Measurements from ENCODE around the gene MAST1.
"Not testable (repeated sequence)": the region's sequence is repeated elsewhere in the genome, so short reads cannot be mapped to it uniquely, and the experiment has no call there.

The MAST1 gene

DNA sequence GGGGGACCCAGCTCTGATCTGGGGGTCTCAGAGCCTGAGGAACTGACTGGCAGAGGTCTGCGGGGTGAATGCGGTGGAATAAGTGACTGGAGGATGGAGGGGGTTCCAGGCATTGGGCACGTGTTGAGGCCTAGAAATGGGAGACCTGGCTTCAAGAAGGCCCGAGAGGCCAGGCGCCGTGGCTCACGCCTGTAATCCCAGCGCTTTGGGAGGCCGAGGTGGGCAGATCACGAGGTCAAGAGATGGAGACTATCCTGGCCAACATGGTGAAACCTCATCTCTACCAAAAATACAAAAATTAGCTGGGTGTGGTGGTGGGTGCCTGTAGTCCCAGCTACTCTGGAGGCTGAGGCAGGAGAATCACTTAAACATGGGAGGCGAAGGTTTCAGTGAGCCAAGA is 20.5 kb upstream of the MAST1 start:
- not testable (repeated sequence) for H3K27ac Mint-ChIP-seq; H3K9me3 Mint-ChIP-seq; H3K27me3 Mint-ChIP-seq (ENCODE audit: low read depth); H3K36me3 Mint-ChIP-seq (ENCODE audit: low read depth); H3K4me1 Mint-ChIP-seq (ENCODE audit: low read depth); H3K4me3 Mint-ChIP-seq

DNA sequence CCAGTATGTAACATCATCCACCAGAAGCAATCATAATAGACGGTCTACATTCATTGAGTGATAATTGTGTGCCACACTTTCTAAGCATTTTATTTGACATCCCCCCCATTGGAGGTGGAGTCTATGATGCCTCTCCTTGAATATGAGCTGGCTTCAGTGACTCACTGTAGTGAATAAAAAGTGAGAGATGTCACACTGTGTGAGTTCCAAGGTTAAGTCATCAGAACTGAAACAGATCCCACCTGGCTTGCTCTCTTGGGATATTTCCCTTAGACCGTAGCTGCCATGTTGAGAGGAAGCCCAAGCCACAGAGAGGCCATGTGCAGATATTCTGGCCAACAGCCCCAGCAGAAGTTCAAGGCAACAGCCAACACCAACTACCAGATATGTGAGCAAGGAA is 16.6 kb upstream of the MAST1 start:
- H3K4me3 Mint-ChIP-seq, result no peak overlapping the region
- H3K9me3 Mint-ChIP-seq, result no peaks in the 10 kb centered on the region
- H3K4me1 Mint-ChIP-seq (ENCODE audit: low read depth), result peaks cover 7% of the 10 kb centered on the region
- no peak overlapping the region for H3K27ac Mint-ChIP-seq
- no peaks in the 10 kb centered on the region for H3K36me3 Mint-ChIP-seq (ENCODE audit: low read depth)
- H3K27me3 Mint-ChIP-seq (ENCODE audit: low read depth), result peaks cover 14% of the 10 kb centered on the region

DNA sequence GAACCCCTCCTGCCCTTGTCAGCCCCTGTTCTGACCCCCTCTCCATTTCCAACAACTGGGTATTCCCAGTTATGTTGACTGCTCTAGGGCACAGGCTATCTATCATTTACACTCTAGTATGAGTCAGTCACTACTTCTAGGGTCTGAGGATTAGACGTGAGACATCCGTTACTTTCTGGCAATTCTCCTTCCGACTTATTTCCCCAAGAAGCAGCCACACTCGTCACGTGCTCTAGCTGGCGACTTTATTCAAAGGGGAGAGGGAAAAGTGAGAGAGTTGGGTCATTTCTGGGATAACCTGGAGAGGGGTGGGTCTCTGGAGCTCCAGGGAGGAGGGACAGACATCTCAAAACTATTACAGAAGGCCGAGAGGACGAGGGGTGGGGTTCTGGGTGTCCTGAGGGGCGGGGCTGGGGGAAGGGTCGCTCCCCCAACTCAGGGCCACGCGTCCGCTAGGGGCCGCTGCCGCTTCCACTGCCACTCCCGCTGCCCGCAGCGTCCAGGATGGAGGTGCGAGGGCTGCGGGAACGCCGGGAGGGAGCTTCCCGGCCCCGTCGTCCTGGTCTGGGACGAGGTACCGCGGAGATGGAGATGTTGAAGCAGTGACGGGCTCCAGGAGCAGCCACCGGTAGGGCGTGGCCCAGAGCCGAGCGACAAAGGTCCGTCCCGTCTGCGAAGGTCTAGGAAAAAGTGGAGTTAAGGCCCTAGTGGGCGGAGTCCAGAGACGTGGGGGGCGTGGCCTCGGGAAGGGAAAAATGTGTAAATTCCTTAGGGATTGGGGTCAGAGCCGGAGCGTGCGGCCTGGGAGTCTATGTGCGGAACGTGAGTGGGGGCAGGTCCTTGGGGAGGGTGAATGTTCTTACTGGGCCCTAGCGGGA is 12.8 kb upstream of the MAST1 start:
- Mint-ChIP-seq H3K4me3 (peak overlapping the region; percentile 41), H3K4me1 (ENCODE audit: low read depth) (peaks cover 7% of the 10 kb centered on the region), H3K36me3 (ENCODE audit: low read depth) (no peaks in the 10 kb centered on the region), H3K27me3 (ENCODE audit: low read depth) (peaks cover 27% of the 10 kb centered on the region), H3K27ac (no peak overlapping the region), H3K9me3 (no peaks in the 10 kb centered on the region)

DNA sequence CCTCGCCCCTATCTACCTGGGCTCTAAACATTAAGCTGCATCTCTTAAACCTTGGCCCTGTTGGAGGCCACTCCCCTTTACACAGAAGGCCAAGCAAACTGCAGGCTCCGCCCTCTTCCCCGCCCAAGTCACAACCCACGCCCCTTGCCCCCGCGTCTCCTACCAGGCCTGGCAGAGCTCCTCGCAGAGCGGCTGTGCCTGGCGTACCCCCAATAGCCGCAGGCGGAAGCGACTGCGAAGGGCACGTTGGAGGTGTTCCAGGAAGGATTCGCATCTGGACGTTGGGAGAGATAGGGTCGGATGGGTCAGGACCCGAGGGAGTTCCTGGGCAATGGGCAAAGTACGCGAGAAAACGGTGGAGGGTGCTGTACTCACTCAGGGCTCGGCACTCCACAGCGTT is 9.8 kb upstream of the MAST1 start:
- H3K27ac Mint-ChIP-seq, result no peak overlapping the region
- peaks cover 51% of the 10 kb centered on the region for H3K27me3 Mint-ChIP-seq (ENCODE audit: low read depth)

DNA sequence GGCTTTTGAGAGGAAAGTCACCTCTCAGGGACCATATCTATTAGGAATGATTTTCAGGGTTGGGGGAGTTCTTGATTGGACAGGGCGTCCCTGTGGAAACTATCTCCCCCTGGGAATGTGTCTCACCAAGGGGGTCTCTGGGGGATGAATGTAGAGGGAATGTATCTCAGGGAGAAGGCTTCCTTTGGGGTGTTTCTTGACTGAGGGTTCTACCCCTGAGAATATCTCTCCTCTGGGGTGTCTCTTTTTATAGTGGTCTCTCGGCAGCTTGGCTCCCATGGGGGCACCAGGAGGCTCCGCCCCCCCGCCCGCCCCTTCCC is 4.9 kb upstream of the MAST1 start:
- Mint-ChIP-seq H3K27ac (no peak overlapping the region), H3K27me3 (ENCODE audit: low read depth) (peaks cover 74% of the 10 kb centered on the region), H3K9me3 (no peaks in the 10 kb centered on the region), H3K4me3 (peak overlapping the region; percentile 18), H3K4me1 (ENCODE audit: low read depth) (peaks cover 14% of the 10 kb centered on the region), H3K36me3 (ENCODE audit: low read depth) (no peaks in the 10 kb centered on the region)

More for the DNA sequence above, 9.8 kb upstream of the MAST1 start:
- H3K4me1 Mint-ChIP-seq (ENCODE audit: low read depth), result peaks cover 15% of the 10 kb centered on the region
- no peak overlapping the region for H3K4me3 Mint-ChIP-seq
- no peaks in the 10 kb centered on the region for H3K36me3 Mint-ChIP-seq (ENCODE audit: low read depth)
- no peaks in the 10 kb centered on the region for H3K9me3 Mint-ChIP-seq

DNA sequence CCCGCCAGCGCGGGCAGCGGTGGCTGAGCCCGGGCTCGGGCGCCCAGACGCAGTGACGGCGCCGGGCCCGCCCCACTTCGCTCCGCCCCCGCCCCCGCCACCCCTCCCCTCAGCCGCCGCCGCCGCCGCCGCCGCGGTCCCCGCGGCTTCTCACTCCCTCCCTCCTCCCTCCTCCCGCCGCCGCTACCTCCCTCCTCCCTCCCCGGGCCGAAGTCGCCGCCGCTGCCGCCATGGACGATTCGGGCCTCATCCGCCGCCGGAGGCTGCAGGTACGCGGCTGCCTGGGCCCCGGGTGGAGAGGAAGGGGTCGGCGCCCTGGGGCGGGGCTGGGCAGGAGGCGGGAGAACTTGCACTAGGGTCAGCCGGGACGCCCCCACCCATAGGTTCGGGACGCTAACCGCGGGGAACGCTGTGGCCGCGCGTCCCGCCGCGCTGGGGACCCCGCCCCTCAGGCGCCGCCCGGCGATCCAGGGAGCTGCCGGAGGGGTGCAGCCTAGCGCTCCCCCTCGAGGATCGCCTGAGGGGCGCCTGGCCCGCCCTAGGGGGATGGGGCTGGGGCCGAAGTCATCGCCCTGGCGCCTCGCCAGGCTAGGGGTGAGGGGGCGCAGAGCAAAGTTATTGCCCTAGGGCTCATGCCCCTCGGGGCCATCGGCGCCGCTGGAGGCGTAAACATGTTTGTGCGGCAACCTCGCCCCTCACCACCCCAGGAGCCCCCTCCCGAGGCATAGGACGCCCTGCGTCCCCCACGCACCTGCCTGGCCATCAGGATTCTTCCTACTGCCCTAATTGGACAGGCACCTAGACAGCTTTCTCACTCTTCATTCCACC is 4.4 kb upstream of the MAST1 start:
- Mint-ChIP-seq H3K36me3 (ENCODE audit: low read depth) (no peaks in the 10 kb centered on the region), H3K27ac (peak overlapping the region; percentile 23), H3K27me3 (ENCODE audit: low read depth) (peaks cover 75% of the 10 kb centered on the region), H3K4me3 (peak overlapping the region; percentile 61), H3K4me1 (ENCODE audit: low read depth) (peaks cover 14% of the 10 kb centered on the region), H3K9me3 (no peaks in the 10 kb centered on the region)

DNA sequence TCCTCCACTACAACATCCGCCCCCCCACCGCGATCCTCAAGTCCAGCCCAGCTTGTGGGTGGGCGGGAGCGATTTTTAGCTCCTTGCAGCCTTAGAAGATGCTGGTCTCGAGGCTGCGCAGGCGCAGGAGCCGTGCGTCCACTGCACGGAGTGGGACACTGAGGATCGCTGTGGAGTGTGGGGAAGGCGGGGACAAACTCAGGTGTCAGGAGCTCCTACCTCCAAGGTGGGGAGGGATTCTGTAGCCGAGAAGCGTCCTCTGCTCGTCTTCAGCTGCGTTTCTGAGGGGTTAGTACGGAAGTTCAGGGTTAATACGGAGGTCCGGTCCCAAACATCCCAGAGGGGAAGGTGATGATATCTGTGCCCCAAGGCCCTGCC is 3.8 kb upstream of the MAST1 start, which contains the start of gene RTBDN:
RTBDN (minus strand) TSS at position 14 of the 378 bp plus-strand sequence. CDS start 4,600 bp downstream, outside the sequence.
- Mint-ChIP-seq H3K27me3 (ENCODE audit: low read depth) (peaks cover 79% of the 10 kb centered on the region), H3K36me3 (ENCODE audit: low read depth) (no peaks in the 10 kb centered on the region), H3K27ac (peak within 1 kb of the TSS; percentile 23), H3K4me3 (peak within 1 kb of the TSS; percentile 61), H3K4me1 (ENCODE audit: low read depth) (peaks cover 20% of the 10 kb centered on the region), H3K9me3 (no peaks in the 10 kb centered on the region)

DNA sequence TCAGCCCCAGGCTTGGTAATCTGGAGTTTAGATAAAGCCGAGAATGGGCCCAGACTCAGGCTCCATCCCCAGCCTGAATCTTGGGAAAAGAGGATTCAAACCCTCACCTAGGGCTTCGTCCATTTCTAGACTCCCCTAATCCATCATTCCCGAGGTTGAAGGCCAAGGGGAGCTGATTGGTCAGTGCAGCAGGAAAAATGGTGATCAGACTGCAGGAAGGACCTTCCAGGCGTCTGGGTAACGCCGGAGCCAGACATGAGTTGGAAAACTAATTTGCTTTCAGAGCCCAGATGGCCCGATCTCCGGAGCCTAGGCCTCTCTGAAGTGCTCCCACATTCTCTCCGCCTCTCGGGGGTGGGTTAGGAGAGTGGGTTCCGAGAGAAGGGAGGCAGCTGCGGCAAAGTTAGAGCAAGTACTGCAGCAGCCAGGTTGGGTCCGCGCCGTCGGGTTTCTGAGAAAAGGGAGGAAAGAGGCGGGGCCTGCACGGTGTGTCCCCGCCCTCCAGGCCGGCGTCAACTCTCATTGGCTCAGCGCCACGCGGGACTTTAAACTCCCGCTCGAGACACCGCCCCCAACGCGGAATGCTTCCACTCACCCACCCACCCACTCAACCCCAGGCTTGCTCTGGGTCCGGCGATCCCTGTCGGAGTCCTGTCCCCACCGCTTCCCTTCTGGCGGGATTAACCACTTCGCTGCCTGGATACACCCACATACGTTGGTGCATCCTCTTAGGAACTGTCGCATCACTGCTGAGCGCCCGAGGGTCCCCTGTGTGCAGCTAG is 3.1 kb upstream of the MAST1 start:
- H3K36me3 Mint-ChIP-seq (ENCODE audit: low read depth), result no peaks in the 10 kb centered on the region
- peaks cover 78% of the 10 kb centered on the region for H3K27me3 Mint-ChIP-seq (ENCODE audit: low read depth)
- peak overlapping the region; percentile 23 for H3K27ac Mint-ChIP-seq
- no peaks in the 10 kb centered on the region for H3K9me3 Mint-ChIP-seq
- H3K4me1 Mint-ChIP-seq (ENCODE audit: low read depth), result peaks cover 21% of the 10 kb centered on the region
- no peak overlapping the region for H3K4me3 Mint-ChIP-seq

DNA sequence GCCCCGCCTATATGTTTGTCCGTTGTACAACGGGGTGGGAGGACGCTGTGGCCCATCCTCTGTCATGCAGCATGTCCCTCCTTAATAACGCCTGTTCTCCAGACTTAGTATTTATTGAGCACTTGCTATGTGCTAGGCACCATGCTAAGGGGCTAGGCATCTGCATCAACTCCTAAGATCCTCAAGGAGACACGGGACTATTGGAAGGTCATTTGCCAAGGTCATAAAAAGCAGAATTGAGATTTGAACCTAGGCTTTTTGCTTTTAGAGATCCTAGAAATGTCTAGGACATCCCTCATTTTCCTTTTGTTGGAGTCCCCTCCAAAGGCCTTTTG is 1.8 kb upstream of the MAST1 start:
- no peak overlapping the region for H3K27ac Mint-ChIP-seq
- H3K4me3 Mint-ChIP-seq, result no peak overlapping the region
- H3K36me3 Mint-ChIP-seq (ENCODE audit: low read depth), result no peaks in the 10 kb centered on the region
- peaks cover 30% of the 10 kb centered on the region for H3K4me1 Mint-ChIP-seq (ENCODE audit: low read depth)
- H3K27me3 Mint-ChIP-seq (ENCODE audit: low read depth), result peaks cover 79% of the 10 kb centered on the region
- no peaks in the 10 kb centered on the region for H3K9me3 Mint-ChIP-seq

DNA sequence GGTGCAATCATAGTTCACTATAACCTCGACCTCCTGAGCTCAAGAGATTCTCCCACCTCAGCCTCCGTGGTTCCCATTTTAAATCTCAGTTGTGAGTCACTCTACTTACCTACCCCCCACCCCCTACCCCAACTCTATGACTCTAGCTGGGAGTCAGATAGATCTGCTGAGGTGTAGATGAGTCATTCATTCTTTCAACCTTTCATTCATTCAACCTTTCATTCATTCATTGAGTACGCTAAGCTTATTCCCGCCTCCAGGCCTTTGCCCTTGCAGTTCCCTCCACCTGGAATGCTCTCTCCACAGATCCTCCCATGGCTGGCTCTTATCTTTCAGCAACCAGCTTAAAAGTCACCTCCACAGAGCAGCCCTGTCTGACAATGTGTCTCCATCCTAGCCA is 1.1 kb upstream of the MAST1 start:
- no peaks in the 10 kb centered on the region for H3K9me3 Mint-ChIP-seq
- H3K27ac Mint-ChIP-seq, result no peak overlapping the region
- H3K27me3 Mint-ChIP-seq (ENCODE audit: low read depth), result peaks cover 78% of the 10 kb centered on the region
- H3K4me1 Mint-ChIP-seq (ENCODE audit: low read depth), result peaks cover 32% of the 10 kb centered on the region
- H3K4me3 Mint-ChIP-seq, result no peak overlapping the region
- H3K36me3 Mint-ChIP-seq (ENCODE audit: low read depth), result no peaks in the 10 kb centered on the region

DNA sequence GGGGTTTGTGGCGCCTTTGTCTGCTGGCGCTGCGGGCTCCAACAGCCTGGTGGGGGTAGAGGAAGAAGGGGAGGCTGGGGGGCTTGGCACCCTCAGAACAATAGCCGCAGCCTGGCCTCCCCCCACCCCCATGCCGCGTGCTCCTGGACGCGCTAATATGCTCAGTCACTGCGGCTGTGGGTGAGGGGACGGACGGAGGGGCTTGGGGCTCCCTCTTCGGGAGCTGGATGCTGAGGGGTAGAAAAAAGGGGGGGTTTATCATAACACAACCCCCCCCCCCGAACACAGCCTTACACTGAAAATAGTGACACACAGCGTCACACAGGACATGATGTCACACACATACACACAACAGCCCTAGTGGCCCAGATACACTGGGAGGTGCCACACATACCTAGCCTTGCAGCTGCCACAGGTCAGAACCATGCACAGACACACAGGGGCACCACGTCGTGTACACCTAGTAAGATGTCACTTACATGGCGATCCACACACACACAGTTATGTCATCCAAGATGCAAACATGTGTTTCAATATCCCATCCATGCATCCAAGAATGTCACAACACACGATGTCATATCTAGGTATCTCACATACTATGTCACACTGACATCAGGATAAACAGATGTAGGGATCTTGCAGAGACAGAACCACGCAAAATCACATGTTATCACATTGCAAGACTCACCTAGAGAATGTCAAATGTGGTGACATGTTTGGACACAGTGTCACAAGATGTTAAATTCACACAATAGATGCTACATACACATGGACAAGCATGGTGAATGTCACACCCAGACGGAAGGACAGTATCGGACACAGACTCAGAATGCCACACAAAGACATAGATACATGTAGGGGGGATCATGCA is 806 bp downstream of the MAST1 start:
- peak overlapping the region; percentile 60 for H3K4me3 Mint-ChIP-seq
- peak overlapping the region; percentile 23 for H3K27ac Mint-ChIP-seq
- H3K27me3 Mint-ChIP-seq (ENCODE audit: low read depth), result peaks cover 69% of the 10 kb centered on the region
- peaks cover 26% of the 10 kb centered on the region for H3K4me1 Mint-ChIP-seq (ENCODE audit: low read depth)
- no peaks in the 10 kb centered on the region for H3K9me3 Mint-ChIP-seq
- H3K36me3 Mint-ChIP-seq (ENCODE audit: low read depth), result no peaks in the 10 kb centered on the region

DNA sequence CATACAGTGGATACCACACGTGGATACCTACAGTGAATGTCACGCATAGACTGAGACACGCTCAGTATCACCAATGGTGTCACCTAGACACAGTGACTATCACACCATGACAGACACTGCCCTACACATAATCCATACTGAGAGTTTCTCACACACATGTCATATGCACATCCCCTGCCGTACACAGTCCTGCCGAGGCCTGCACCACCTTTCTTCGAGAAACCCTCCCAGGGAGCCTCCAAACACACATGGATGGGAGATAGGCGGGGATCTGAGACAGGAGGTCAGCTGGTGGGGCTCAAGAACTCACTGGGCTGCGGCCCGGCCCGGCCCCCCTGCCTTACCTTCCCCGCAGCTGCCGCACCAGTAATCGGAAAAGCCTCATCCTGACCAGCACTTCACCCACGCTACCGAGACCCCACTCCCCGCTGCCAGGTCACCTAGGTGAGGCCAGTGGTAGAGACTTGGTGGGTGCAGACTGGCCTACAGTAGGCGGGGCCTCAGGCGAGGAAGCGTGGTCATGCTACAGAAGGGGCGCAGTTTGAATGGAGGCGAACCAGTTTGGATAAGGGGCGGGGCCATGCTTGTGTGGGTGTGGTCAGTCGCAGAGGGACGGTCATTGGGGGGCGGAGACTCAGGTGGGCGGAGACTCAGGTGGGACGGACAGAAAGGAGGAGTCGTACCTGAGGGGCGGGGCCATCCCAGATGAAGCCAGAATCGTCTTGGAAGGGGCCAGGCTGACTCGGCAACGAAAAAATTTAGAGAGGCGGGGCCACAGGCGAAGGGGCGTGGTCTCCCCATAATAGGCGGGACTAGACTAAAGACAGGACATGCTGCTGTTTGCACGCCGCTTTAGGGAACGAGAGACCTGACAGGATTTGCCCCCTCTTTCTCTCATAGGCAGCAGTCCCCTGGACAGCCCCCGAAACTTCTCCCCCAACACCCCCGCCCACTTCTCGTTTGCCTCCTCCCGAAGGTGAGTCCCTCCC is 2.1 kb downstream of the MAST1 start:
- no peaks in the 10 kb centered on the region for H3K36me3 Mint-ChIP-seq (ENCODE audit: low read depth)
- H3K9me3 Mint-ChIP-seq, result no peaks in the 10 kb centered on the region
- H3K27ac Mint-ChIP-seq, result no peak overlapping the region
- peak overlapping the region; percentile 53 for H3K4me3 Mint-ChIP-seq
- H3K27me3 Mint-ChIP-seq (ENCODE audit: low read depth), result peaks cover 63% of the 10 kb centered on the region
- H3K4me1 Mint-ChIP-seq (ENCODE audit: low read depth), result peaks cover 23% of the 10 kb centered on the region

DNA sequence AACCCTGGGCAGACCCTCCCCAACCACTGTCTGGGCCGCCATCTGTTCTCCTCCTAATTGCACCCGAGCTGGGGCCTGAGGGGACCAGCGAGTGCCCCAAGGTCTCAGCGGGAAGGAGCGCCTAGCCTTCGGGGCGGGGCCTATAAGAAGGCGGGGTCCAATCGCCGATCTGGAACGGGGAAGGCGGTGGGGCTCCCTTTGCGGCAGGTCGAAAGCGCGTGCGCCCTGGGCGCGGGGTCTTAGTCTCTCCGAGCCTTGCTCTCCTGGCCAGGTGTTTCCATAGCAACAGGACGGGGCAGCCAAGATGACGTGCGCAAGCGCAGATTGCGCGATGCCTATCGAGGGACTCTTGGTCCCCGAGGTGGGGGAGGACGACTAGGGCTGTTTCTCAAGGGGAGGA is 2.8 kb downstream of the MAST1 start:
- H3K4me1 Mint-ChIP-seq (ENCODE audit: low read depth), result peaks cover 23% of the 10 kb centered on the region
- H3K27ac Mint-ChIP-seq, result no peak overlapping the region
- no peaks in the 10 kb centered on the region for H3K9me3 Mint-ChIP-seq
- peak overlapping the region; percentile 53 for H3K4me3 Mint-ChIP-seq
- no peaks in the 10 kb centered on the region for H3K36me3 Mint-ChIP-seq (ENCODE audit: low read depth)
- H3K27me3 Mint-ChIP-seq (ENCODE audit: low read depth), result peaks cover 56% of the 10 kb centered on the region

All from T-helper 1 cell treated with Interleukin-12 subunit alpha and Interleukin-12 subunit beta and Interleukin-4 antibody, amounts not matched to agents 30 μg/mL and 1 μg/mL, for 36 hours (primary cell).